ENCODE measurements around the gene TMEM187. TPM values are rescaled to one million over a fixed set of nuclear protein-coding genes. Genes with fewer than 3 reads are reported as not detected.
"Not testable (repeated sequence)": the region's sequence is repeated elsewhere in the genome, so short reads cannot be mapped to it uniquely, and the experiment has no call there.

The TMEM187 gene
- polyA plus RNA-seq, 3 donors: 5.3 to 9.2 (median 7.5) TPM

GRCh38 chrX:153981771-153982533 is 9.4 kb downstream of the TMEM187 start:
- DNase-seq (ENCODE audit: extremely low read depth in 1 of 11, low read depth in 9 of 11, low spot score in 4 of 11): no peak

GRCh38 chrX:153983321-153983801 is 10.8 kb downstream of the TMEM187 start:
- DNase-seq (ENCODE audit: extremely low read depth in 1 of 11, low read depth in 9 of 11, low spot score in 4 of 11): no peak

GRCh38 chrX:153984351-153985178 is 12.0 kb downstream of the TMEM187 start:
- DNase-seq (ENCODE audit: extremely low read depth in 1 of 11, low read depth in 9 of 11, low spot score in 4 of 11): no peak

GRCh38 chrX:153988493-153988892 is 15.9 kb downstream of the TMEM187 start:
- DNase-seq (ENCODE audit: extremely low read depth in 1 of 11, low read depth in 9 of 11, low spot score in 4 of 11): no peak

GRCh38 chrX:153989973-153990655 is 17.6 kb downstream of the TMEM187 start:
- no peak for DNase-seq (ENCODE audit: extremely low read depth in 1 of 11, low read depth in 9 of 11, low spot score in 4 of 11)

GRCh38 chrX:153991013-153991580 is 18.5 kb downstream of the TMEM187 start:
- no peak for DNase-seq (ENCODE audit: extremely low read depth in 1 of 11, low read depth in 9 of 11, low spot score in 4 of 11)

DNA sequence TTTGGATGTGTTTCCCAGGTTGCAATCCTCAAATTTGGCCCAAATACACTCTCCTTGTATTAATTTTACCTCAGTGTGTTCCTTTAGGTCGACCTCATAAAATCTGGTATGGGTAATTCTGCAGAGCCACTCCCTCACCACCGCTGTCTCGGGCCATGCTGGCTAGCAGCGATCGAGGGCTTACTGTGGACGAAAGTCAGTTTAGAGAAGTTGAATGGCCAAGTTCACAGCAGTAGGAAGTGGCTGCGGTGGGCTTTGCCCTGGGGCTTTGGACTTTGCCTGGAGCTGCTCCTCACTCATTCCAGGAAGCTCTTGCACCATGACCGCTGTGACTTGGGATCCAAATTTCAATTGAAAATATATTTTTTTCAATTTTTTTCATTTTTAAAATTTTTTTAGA is 19.6 kb downstream of the TMEM187 start:
- no peak for DNase-seq (ENCODE audit: extremely low read depth in 1 of 11, low read depth in 9 of 11, low spot score in 4 of 11)

DNA sequence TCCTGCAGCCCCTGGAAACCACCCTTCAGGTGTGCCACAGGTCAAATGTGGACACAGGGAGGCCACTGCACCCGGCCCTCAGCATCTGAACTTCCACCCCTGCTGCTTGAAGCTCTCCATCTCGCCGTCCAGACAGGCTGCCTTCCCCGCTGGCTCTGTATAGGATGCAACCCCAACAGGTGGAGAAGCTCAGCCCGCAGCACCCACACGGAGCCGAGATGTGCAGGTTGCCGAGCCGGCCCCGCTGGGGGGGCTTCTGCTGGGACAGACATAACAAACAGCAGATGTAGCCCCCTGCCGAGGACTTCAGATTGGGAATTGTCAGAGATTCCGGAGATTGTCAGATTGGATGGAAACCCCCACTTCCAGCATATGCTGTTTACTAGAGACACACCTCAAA is 20.5 kb downstream of the TMEM187 start:
- no peak for DNase-seq (ENCODE audit: extremely low read depth in 1 of 11, low read depth in 9 of 11, low spot score in 4 of 11)

GRCh38 chrX:153993978-153994377 is 21.4 kb downstream of the TMEM187 start:
- DNase-seq (ENCODE audit: extremely low read depth in 1 of 11, low read depth in 9 of 11, low spot score in 4 of 11): no peak

DNA sequence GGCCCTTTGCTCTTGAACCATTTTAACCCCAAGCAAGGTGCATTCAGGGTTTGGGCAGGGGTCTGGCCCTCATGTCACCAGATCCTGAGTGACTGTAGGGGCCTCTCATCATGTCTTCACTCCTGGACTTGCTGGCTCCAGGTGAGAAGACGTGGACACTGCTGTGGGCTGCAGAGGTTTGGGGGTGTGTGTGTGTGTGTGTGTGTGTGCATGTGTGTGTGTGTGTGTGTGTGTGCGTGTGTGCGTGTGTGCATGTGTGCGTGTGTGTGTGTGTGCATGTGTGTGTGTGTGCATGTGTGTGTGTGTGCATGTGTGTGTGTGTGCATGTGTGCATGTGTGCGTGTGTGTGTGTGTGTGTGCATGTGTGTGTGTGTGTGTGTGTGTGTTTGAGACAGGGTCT is 21.8 kb downstream of the TMEM187 start:
- DNase-seq (ENCODE audit: extremely low read depth in 1 of 11, low read depth in 9 of 11, low spot score in 4 of 11): not testable (repeated sequence)

- DNase-seq (ENCODE audit: extremely low read depth in 1 of 11, low read depth in 9 of 11, low spot score in 4 of 11): no peak
Observed at GRCh38 chrX:153995504-153995903, 22.9 kb downstream of the TMEM187 start.

DNA sequence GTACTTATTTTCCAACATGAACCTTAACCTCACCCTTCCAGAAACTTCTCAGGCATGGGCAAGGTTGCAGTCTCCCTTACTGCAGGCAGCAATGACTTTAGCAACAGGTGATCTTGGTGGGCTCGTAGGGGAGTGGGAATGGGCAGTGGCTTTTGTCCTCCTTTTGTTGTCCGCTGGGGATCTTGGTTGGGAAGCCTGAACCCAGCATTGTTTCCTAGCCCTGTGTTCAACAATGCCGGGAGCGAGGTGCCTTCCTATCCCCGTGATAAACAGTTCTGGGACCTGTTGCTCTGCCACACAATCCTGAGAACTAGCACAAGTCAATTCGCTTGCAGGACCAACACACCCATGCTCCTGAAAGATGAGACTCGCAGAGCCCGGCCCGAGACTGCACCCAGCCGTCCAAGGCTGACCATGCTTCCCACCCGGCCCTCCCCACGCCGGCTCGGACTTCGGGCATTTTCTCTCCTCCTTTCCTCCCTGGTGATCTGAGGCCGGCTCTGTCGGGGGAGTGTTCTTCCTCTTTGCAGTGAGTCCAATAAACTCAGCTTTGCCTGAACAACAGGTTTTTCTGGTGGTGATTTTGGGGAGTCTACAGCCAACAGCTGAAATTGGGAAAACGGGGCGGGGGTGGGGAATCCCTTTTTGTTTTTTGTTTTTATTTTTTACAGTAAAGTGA is 26.9 kb downstream of the TMEM187 start:
- DNase-seq (ENCODE audit: extremely low read depth in 1 of 11, low read depth in 9 of 11, low spot score in 4 of 11): no peak

GRCh38 chrX:154000051-154000450 is 27.5 kb downstream of the TMEM187 start:
- DNase-seq (ENCODE audit: extremely low read depth in 1 of 11, low read depth in 9 of 11, low spot score in 4 of 11): no peak

DNA sequence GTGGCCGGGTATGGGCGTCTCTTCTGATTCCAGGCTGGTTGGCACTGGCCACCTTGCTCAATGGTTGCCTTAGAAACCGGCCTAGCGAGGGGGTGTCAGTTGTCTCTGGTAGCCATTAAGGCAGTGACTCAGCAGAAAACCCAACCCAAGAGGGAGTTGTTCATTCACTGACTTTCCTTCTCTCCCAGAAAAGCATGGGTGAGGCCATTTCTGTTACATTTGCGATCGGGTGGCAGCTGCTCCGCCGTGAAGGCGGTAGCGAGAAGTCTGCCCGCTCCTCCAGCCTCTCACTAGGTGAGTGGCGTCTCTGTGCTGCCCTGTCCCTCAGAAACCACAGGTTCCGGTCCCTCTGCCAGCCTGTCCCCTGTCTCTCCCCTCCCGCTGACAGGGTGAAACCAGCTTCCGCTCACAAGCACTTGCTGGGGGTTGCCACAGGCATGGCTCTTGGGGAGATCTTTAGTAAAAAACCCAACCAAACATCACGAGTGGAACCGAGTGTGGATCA is 29.7 kb downstream of the TMEM187 start:
- DNase-seq (ENCODE audit: extremely low read depth in 1 of 11, low read depth in 9 of 11, low spot score in 4 of 11): peak in 1 of 11 donors; percentile 46

DNA sequence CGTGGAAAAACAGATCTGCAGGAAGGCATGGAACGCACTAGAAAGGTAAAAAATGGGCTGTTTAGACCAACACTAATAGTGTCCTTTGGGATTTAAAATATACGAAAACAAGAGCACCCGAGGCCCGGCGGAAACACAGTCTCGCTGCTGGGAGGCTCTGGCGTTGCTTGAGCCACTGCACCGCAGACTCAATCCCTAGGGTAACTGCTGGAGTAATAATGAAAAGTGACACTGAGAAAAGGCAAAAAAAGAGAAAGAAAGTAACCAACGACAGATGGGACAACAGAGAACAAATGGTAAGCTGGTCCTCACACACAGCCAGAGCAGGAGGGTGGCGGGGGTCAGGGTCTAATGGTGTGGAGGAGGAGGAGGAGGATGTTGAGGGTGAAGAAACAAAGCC is 31.8 kb downstream of the TMEM187 start:
- DNase-seq (ENCODE audit: extremely low read depth in 1 of 11, low read depth in 9 of 11, low spot score in 4 of 11): no peak

GRCh38 chrX:154006947-154007346 is 34.4 kb downstream of the TMEM187 start:
- no peak for DNase-seq (ENCODE audit: extremely low read depth in 1 of 11, low read depth in 9 of 11, low spot score in 4 of 11)

GRCh38 chrX:154008521-154008920 is 36.0 kb downstream of the TMEM187 start:
- no peak for DNase-seq (ENCODE audit: extremely low read depth in 1 of 11, low read depth in 9 of 11, low spot score in 4 of 11)

- no peak for DNase-seq (ENCODE audit: extremely low read depth in 1 of 11, low read depth in 9 of 11, low spot score in 4 of 11)
Observed at GRCh38 chrX:154010330-154011087, 38.0 kb downstream of the TMEM187 start.

Measured in renal cortex interstitium (tissue), 11 donors.